Stimulated activated CD4-positive, alpha-beta T cell treated with anti-CD3 and anti-CD28 coated beads, Interleukin-4, amount 100 ng/mL, for 24 hours (primary cell): ENCODE data around the gene TMEM208.

ENCODE experiments used
- DNase-seq: peaks from one replicate; pipeline ENCODE4 v3.0.0-alpha.2; 2020

Gene TMEM208

DNA sequence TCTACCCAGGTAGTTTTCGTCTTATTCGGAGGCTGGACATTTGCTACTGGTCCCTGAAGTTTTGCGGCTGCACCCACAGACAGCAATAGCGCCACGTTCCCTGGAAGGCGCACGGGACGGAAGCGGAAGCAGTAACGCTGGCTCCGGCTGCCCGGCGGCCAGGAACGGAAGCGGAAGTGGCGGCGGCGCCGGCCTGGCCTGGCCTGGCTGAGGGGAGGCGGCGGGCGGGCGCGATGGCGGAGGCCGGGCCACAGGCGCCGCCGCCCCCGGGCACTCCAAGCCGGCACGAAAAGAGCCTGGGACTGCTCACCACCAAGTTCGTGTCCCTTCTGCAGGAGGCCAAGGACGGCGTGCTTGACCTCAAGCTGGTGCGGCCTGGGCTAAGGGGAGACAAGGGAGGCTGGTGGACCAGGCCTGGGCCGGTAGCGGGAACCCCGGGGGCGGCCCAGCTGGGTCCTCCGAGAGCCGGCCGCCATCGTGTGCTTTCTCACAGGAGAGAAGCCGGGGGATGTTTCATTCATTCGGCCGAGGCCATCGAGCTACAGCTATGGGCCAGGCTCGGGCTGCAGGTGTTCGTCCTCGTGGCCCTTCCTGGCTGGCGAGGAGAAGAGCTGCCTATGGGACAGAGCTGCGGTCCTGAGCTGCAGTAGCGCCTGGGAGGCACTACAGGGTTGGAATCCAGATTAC is 34.8 kb upstream of the TMEM208 start, which contains the start of gene E2F4:
TSS of gene E2F4 (plus strand) at position 161 of the 687 bp plus-strand sequence. CDS start at position 234, 73 bp downstream.
- peak; percentile 90 for DNase-seq

DNA sequence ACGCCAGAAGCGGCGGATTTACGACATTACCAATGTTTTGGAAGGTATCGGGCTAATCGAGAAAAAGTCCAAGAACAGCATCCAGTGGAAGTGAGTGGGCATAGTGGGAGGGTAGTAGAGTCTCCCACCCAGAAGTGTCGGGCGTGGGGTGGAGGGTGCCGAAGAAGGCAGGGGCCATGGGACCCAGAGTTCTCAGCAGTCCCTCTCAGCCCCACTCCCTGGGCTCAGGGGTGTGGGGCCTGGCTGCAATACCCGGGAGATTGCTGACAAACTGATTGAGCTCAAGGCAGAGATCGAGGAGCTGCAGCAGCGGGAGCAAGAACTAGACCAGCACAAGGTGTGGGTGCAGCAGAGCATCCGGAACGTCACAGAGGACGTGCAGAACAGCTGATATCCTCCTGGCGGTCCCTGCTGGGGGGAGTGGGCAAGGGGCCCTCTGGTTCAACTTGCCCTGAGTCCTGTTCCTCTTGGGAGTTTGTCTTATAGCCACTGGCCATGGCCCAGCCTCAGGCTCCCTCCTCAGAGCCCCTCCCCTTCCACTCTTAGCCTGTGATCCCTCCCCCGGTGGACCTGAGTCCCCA is 34.1 kb upstream of the TMEM208 start:
- no peak for DNase-seq

DNA sequence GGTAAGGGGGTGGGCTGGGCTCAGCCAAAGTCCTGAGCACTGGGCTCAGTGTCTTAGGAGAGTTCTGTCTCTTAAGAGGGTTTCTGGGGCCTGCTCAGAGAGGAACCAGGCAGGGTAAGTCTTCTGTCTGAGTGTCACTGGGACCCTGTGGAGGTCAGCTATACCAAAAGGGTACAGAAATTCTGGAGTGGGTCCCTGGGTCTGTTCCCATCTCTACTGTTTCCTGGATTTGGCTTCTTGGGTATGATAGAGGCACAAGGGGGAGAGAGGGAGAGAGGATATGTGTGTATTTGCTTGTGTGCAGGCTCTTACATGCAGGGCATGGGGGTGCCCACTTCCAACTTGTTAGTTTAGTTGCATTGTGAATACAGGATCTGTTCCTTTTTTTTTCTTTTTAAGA is 33.4 kb upstream of the TMEM208 start:
- DNase-seq, result no peak

DNA sequence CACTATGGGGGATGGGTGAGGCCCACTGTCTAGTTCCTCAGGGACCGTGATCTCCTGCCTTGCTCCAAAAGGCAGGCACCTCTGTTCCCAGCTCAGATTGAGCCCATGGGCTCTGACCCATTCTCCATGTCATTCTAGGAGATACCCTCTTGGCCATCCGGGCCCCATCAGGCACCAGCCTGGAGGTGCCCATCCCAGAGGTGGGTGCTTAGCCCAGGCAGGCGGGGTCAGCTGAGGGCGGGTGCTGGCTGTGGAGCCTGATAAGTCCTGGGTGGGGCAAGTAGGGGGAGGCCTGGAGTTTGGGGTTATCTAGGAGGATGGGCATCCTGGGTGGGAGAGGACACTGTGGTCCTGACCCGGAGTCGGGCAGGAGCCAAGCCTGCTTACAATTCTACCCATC is 32.7 kb upstream of the TMEM208 start:
- no peak for DNase-seq

DNA sequence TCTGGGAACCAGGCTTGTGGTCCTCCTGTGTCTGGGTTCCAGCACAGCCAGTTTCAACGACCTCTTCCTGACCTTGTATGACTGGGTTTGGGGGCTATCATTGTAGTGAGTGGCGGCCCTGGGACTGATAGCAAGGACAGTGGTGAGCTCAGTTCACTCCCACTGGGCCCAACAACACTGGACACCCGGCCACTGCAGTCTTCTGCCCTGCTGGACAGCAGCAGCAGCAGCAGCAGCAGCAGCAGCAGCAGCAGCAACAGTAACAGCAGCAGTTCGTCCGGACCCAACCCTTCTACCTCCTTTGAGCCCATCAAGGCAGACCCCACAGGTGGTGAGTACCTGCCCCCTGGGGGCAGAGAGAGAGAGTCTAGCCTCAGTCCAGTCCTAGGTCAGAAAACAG is 31.3 kb upstream of the TMEM208 start:
- no peak for DNase-seq

DNA sequence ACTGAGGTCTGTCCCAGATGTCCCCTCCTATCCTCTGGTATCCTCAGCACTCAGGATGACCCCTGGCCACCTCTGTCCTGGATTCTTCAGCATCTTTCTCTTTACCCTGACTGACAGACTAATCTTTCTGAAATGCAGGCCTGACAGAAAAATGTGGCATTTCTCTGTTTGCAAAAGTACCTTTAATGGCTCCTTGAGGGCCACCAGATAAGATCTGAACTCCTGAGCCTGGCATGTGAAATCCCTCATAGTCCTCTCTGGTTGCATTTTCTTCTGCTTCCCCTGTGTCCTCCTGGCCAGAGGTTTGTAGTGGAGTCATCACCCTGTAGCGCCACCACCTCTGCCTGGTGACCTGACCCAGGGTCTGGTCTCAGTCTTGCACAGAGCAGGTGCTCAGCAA is 30.0 kb upstream of the TMEM208 start:
- DNase-seq, result no peak

DNA sequence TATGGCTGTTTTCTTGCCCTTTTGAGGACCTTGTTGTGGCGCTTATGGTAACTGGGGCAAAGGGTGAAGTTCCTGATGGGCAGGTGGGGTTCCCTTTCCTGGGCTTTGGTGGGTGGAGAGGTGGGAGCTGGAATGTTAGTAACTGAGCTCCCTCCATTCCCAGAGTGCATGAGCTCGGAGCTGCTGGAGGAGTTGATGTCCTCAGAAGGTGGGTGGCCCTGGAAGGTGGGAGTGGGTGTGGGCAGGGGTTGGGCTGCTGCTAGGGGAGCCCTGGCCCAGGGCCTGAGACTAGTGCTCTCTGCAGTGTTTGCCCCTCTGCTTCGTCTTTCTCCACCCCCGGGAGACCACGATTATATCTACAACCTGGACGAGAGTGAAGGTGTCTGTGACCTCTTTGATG is 29.2 kb upstream of the TMEM208 start:
- DNase-seq, result no peak

DNA sequence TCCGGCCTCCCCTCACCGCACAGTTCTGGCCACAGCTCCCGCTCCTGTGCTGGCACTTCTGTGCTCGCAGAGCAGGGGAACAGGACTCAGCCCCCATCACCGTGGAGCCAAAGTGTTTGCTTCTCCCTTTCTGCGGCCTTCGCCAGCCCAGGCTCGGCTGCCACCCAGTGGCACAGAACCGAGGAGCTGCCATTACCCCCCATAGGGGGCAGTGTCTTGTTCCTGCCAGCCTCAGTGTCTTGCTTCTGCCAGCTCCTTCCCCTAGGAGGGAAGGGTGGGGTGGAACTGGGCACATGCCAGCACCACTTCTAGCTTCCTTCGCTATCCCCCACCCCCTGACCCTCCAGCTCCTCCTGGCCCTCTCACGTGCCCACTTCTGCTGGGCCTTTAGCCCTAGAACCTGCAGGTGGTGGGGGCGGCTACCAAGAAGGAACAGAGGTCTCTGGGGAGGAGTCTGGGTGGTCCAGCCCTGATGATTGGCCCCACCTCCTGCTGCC is 28.6 kb upstream of the TMEM208 start:
- peak; percentile 28 for DNase-seq

DNA sequence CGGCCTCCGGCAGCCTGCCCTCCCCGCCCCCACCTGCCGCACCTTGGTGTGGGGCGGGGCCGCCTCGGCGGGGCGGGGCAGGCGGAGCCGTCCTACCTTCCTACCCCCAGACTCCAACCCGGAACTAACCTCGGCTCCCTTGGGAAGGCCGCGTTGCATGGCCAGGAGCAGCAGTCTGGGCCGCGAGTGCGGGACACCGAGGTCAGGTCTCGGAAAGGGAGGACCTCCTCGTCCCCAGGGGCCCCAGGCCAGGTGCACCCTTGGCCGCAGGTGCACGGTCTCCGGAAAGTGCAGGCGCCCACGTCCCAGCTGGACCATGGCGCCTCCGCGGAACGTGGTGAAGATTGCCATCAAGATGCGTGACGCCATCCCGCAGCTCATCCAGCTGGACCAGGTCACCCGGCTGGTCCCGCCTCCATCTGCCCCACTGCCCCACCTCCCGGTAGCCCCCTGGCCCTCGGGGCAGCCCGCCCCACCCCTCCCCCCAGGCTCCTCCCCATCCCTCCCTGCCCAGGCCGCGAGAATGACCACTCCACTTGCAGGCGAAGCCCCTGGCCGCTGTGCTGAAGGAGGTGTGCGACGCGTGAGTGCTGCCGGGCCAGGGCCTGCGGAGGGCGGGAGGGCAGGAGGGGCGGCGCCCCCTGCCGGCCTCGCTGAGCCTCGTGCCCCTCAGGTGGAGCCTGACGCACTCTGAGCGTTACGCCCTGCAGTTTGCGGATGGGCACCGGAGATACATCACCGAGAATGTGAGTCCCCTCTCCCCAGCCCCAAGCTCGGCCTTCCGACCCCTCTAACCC is 27.7 kb upstream of the TMEM208 start, which contains the start of gene ELMO3:
TSS of gene ELMO3 (plus strand) at position 121 of the 797 bp plus-strand sequence. CDS start at position 317, 196 bp downstream.
- no peak for DNase-seq

DNA sequence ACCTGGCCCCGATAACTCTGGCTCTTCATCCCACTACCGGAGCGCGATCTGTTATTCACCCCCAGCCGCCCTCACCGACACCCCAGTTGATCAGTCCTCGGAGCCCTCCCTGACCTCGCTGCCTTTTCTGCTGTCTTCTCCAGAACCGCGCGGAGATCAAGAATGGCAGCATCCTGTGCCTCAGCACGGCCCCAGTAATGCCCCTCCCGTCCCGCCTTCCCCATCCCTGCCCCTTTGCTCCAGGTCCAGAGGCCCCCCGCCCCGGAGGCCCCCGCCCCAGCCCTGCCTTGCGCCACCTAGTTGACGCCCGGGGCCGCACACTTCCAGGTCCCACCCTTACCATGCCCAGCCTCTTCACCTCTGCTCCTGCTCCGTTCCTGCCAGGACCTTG is 27.1 kb upstream of the TMEM208 start:
- no peak for DNase-seq

DNA sequence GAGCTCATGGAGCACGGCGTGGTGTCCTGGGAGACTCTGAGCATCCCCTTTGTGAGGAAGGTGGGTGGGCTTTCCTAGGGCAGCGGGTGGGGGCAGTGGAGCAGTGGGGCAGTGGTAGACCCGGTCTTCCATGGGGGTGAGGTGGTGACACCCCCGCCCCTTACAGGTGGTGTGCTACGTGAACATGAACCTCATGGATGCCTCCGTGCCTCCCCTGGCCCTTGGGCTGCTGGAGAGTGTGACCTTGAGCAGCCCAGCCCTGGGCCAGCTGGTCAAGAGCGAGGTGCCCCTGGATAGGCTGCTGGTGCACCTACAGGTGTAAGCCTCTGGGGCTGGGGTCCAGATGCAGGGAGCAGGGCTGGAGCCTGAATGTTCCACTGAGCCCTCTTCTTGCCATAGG is 26.4 kb upstream of the TMEM208 start:
- no peak for DNase-seq

DNA sequence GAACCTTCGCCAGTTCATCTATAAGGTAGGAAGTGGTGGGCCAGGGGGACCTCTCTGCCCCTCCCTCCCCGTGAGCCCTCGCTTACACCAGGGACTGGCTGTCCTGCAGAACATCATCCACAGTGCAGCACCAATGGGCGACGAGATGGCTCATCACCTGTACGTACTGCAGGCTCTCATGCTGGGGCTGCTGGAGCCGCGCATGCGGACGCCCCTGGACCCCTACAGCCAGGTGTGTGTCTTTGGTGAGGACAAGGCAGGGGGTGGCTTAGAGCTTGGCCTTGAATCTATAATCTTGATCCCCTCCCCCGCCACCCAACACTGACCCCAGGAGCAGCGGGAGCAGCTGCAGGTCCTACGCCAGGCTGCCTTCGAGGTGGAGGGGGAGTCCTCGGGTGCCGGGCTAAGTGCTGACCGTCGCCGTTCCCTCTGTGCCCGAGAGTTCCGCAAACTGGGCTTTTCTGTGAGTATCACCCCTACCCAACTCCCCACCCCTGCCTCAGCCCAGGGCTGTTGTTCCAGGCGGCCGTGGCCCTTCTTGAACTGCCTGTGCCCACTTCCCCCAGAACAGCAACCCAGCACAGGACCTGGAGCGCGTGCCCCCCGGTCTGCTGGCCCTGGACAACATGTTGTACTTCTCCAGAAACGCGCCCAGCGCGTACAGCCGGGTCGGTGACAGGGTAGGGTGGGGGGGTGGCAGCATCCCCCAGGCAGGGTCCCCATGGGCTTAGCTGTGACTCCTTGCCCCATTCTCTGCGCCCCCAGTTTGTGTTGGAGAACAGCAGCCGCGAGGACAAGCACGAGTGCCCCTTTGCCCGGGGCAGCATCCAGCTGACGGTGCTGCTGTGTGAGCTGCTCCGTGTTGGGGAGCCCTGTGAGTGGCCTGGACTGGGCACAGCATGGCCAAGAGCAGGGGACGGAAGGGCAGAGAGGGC is 25.3 kb upstream of the TMEM208 start:
- no peak for DNase-seq

DNA sequence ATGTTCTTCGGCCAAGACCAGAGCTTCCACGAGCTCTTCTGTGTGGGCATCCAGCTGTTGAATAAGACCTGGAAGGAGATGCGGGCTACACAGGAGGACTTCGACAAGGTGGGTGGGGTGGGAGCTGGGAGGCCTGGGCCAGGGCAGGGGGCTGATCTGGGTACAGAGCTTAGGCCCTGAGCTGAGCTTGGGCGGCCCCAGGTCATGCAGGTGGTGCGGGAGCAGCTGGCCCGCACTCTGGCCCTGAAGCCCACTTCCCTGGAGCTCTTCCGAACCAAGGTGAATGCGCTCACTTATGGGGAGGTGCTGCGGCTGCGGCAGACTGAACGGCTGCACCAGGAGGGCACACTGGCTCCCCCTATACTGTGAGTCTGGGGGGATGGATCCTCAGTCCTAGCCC is 24.5 kb upstream of the TMEM208 start:
- no peak for DNase-seq

DNA sequence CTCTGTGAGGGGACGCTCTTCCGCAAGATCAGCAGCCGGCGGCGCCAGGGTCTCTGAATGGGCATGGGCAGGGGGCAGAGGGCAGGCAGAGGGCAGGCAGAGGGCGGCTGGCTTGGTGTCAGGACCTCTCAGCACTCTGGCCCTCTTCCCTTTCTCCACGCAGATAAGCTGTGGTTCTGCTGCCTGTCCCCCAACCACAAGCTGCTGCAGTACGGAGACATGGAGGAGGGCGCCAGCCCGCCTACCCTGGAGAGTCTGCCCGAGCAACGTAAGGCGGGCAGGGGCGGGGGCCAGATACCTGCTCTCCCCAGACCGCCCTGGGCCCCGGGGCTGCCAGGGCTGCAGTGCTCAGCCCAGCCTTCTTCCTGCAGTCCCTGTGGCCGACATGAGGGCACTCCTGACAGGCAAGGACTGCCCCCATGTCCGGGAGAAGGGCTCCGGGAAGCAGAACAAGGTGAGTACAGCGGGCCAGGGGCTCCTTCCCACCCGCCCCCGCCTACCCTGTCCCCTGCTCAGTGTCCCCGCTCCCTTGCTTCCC is 23.9 kb upstream of the TMEM208 start:
- DNase-seq, result no peak

DNA sequence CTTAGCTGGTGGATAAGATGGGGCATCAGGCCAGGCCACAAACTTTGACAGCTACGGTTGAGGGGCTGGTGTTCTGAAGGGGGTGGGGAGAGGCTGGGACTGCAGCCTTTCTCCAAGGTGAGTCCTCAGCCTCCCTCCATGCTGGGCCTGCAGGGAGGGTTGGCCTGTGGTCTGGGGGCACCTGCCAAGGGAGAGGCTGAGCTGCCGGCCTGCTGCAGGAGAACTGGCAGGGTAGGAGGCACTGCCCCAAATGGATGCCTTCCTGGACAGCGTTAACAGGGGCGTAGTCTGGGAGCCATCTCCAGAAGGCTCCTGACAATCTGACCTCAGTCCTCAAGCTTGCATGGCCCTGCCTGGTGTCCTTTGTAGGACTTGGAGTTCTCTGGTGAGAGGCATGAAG is 22.9 kb upstream of the TMEM208 start:
- no peak for DNase-seq

DNA sequence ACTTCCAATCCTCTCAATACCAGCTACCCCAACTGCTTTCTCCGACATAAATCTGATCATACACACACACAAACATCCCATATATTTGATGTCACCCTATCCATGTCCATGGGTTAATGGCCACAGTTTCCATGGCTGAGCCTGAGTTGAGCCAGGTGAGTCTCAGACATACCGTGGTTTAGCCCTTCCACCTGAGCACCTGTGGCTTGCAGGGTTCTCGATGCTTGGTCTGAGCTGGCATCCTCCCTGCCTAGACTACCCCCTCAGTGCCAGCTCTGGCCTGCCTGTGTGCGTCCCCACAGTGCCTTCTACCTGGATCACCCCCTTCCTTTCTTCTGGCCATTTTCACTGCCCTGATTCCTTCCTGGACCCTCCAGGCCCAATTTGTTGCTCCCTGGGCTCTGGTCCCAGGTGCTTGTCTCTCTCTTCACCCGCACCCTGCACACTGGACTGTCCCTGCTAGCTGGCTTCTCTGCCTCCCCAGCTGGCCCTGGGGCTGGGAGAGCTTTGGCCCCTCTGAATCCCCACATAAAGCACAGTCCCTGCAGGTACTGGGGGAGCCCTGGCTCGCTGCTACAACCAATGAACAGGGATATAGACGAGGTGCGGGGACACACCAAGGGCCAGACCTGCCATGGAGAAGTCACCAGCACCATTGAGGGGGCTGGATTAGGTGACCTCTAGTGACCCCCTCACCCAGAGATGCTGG is 20.6 kb upstream of the TMEM208 start:
- DNase-seq, result no peak

DNA sequence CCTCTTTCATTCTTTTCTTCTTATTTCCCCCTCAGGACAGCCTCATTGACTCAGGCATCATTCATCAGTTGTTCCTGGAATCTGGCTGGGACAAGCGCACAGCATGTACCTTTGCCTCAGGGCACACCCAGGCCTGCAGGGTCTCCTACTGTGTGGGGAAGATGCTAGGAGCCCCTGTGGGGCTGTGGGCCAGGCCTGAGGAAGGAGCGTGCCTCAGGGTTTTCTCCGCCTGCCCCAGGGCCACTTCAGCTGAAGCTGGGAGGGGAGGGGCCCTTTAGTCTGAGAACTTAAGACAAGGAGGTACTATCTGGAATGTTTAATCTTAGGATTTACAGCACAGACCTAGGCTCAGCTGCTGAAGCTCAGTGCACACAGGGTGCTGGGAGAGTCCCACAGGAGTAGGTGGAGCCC is 20.1 kb upstream of the TMEM208 start:
- DNase-seq, result no peak

DNA sequence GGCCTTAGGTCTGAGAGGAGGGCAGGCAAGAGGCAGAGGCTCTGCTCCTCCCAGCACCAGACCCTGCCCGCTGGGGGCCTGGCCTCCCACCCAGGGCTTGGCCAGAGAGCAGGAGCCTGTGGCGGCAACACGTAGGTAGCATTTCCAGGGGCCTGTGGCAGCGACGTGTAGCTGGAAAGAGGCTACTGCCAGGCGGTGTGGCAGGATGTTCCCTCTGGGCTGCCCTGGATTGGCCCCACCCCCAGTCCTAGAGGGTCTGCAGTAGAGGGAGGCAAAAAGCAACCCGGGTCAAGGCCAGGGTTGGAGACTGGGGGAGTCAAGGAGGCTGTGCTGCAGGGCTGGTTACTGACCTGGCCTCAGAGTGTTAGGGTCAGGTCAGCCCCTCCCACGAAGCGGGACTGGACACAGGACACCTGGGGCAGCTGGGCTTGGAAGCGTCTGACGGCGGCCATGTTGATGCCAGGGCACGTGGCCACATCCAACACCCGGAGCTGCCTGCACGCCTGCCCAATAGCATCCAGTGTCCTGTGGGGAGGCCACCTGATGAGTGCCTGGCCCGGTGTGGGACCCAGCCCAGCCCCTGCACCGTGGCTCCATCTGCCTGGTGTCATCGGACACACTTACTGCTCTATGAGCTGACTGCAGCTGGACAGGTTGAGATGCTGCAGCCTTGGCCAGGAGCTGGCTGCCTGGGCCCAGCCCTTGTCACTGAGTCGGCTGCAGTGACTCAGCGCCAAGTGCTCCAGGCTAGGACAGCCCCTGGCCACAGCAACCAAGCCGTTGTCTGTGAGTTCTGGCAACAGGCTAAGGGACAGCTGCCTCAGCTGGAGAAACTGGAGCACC is 19.5 kb upstream of the TMEM208 start:
- DNase-seq, result no peak

DNA sequence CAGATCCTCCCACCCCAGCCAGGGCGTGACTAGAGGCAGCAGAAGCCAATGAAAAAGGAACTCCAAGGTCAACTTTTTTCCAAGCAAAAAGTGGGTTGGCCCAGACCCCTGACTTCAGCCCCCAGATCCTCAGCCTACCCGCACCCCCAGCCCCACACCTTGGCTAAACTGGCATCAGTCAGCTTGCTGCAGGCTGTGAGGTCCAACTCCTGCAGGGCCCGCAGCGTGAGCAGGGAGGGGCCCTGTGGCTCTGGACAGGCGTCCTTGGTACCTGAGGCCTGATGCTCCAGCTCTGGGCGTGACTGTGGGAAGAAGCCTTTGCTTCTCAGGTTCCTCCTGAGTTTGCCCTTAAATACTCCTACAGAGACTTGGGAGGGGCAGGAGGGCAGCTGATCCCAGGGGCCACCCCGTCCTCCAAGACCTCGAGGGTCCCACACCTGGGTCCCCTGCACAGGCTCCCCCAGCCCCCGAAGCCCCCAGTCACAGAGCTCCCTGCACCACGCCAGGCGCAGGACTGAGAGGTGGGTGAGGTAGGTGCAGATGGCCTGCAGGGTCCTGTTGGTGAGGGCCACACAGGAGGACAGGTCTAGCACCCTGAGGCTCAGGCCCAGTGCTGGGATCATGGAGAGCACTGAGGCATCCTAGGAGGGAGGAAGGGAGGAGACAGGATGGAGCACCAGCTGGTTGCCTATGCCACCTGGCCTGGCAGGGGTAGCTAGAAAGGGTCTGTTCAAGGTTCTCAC is 18.6 kb upstream of the TMEM208 start:
- DNase-seq, result no peak

DNA sequence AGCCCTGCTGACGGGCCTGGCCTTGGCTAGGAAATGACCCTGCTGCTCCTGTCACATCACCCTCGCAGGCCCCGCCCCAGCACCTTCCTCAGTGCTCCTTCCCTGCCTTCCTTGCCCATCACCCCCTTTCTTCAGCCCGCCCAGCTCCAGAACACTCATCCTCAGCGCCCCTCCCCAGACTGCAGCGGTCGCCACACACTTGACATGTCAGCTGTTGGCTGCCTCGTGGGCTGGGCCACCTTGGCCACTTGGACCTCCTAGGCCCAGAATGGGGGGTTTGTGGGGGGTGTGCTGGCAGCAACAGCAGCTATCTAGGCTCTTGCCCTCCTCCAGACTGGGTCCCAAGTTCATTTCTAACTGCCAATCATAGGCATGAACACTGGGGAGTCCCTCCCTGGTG is 17.4 kb upstream of the TMEM208 start:
- no peak for DNase-seq
